HUES48 (cell line): ENCODE results near the gene PITRM1.
"Not testable (repeated sequence)": the region's sequence is repeated elsewhere in the genome, so short reads cannot be mapped to it uniquely, and the experiment has no call there.

Source experiments
- H3K27ac ChIP-seq: one replicate; pipeline ENCODE4 v1.7.0; 2013; ENCODE audit warnings: low read depth, low read length, inconsistent platforms
- H3K27me3 ChIP-seq: 2 replicates; pipeline ENCODE4 v1.6.1; 2013; ENCODE audit warnings: mild to moderate bottlenecking, low read length; ENCODE audit not compliant: control insufficient read depth, insufficient read depth
- H3K36me3 ChIP-seq: 2 replicates; pipeline ENCODE4 v1.6.1; 2013; ENCODE audit warnings: low read length; ENCODE audit not compliant: control insufficient read depth, insufficient read depth
- H3K4me1 ChIP-seq: 2 replicates; pipeline ENCODE4 v1.6.1; 2013; ENCODE audit warnings: mild to moderate bottlenecking, low read length; ENCODE audit not compliant: control insufficient read depth, insufficient read depth
- H3K4me3 ChIP-seq: 2 replicates; pipeline ENCODE4 v1.5.1; 2013; ENCODE audit warnings: mild to moderate bottlenecking, low read depth, low read length
- H3K9ac ChIP-seq: 2 replicates; pipeline ENCODE4 v1.6.1; 2013; ENCODE audit warnings: mild to moderate bottlenecking, low read depth, low read length, moderate library complexity
- H3K9me3 ChIP-seq: 2 replicates; pipeline ENCODE4 v1.6.1; 2013; ENCODE audit warnings: low read length; ENCODE audit not compliant: control insufficient read depth, insufficient read depth

PITRM1 gene

DNA sequence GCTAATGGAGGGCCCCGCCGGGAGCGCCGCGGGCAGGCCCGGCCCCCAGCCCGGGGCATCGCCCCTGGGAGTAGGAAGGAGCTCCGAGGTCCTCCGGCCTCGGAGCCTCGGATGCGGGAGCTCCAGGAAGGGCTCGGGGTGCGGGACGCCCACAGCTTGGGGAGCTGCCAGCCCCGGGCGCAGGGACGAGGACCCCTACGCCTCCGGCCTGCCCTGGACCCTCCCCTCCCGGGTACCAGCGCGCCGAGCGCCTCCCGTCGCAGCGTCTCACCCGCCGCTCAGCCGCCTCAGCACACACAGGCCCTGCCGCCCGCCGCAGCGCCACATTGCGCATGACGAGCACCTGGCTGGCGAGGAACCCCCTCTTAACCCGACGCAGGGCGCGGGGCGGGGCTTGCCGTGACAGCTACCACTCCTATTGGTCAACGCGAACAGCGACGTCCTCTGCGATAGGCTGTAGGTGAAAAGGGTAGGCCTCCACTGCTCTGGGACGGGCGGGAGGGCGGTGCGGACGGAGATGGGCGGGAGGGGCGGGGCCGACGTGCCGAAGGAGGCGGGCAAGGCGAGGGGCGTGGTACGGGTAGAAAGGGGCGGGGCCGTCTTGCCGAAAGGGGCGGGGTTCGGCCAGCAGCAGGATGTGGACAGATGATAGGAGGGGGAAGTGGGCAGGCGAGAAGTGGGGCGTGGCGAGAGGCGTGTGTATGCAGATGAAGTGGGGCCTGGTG, at the start of gene PITRM1:
Gene PITRM1, minus strand, starts transcription at position 337 of the 725 bp plus-strand sequence. Its CDS starts 10 bp downstream, at position 327.
- H3K4me3 ChIP-seq: peak within 1 kb of the TSS; percentile 88
- H3K9me3 ChIP-seq: no peaks in the 10 kb centered on the region
- peak within 1 kb of the TSS; percentile 59 for H3K27ac ChIP-seq
- H3K4me1 ChIP-seq: peaks cover 5% of the 10 kb centered on the region
- peaks cover 14% of the 10 kb centered on the region; the same call in 1 of the 2 replicates for H3K36me3 ChIP-seq
- peak within 1 kb of the TSS; percentile 42; the same call in 1 of the 2 replicates for H3K9ac ChIP-seq
- H3K27me3 ChIP-seq: no peaks in the 10 kb centered on the region

- H3K4me3 ChIP-seq: no peak overlapping the region
- no peak overlapping the region for H3K9ac ChIP-seq
These were observed 49.5 kb upstream of the PITRM1 start for GRCh38 chr10:3222068-3222467.

DNA sequence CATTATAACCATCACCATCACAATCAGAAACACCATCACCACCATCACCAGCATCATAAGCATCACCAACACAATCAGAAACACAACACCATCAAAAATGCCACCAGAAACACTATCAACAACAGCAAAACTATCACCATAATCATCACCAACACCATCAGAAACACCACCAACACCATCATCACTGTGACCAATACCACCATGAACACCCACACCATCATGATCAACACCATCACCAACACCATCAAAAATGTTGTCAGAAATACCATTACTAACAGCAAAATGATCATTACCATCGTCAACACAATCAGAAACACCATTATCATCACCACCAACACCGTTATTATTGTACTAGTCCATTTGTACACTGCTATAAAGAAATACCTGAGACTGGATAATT, 49.0 kb upstream of the PITRM1 start:
- H3K4me1 ChIP-seq, H3K4me3 ChIP-seq, H3K9ac ChIP-seq, H3K27ac ChIP-seq, H3K36me3 ChIP-seq, H3K9me3 ChIP-seq, H3K27me3 ChIP-seq: not testable (repeated sequence)

More at GRCh38 chr10:3222068-3222467, 49.5 kb upstream of the PITRM1 start:
- no peaks in the 10 kb centered on the region for H3K36me3 ChIP-seq
- H3K4me1 ChIP-seq: no peaks in the 10 kb centered on the region
- no peaks in the 10 kb centered on the region for H3K9me3 ChIP-seq
- H3K27me3 ChIP-seq: no peaks in the 10 kb centered on the region
- H3K27ac ChIP-seq: no peak overlapping the region

DNA sequence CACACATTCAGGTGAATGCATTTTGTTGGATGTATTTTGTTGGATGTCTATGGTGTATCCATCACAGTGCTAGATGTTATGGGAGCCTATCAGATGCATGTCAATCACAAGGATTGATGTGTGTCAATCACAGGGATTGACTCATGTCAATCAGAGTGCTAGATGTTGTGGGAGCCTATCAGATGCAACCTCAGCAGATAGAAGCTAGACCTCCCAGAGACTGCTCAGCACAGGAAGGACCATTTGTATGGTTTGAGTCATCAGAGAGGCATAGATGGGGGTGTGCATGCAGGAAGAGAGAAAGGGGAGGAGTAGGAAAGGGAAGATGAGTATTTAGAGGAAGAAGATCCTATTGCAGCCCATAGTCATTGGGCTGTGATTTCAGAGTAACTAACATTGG, 48.3 kb upstream of the PITRM1 start:
- no peaks in the 10 kb centered on the region for H3K9me3 ChIP-seq
- no peaks in the 10 kb centered on the region for H3K36me3 ChIP-seq
- no peak overlapping the region for H3K27ac ChIP-seq
- H3K9ac ChIP-seq: no peak overlapping the region
- H3K4me3 ChIP-seq: no peak overlapping the region
- H3K4me1 ChIP-seq: no peaks in the 10 kb centered on the region
- H3K27me3 ChIP-seq: no peaks in the 10 kb centered on the region

DNA sequence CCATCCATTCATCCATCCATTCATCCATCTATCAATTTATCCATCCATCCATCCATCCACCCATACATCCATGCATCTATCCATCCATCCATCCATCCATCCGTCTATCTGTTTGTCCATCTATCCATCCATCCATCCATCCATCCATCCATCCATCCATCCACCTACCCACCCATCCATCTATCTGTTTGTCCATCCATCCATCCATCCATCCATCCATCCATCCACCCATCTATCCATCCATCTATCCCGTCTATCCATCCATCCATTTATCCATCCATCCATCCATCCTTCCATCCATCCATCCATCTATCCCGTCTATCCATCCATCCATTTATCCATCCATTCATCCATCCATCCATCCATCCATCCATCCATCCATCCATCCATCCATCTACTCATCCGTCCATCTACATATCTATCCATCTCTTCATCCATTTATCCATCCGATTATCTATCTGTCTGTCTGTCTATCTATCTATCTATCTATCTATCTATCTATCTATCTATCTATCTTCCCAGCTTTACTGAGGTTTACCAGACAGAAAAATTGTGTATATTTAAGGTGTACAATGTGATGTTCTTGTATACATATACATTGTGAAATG, 46.5 kb upstream of the PITRM1 start:
- not testable (repeated sequence) for H3K27ac ChIP-seq, H3K4me3 ChIP-seq, H3K4me1 ChIP-seq, H3K36me3 ChIP-seq, H3K9ac ChIP-seq, H3K9me3 ChIP-seq, H3K27me3 ChIP-seq

DNA sequence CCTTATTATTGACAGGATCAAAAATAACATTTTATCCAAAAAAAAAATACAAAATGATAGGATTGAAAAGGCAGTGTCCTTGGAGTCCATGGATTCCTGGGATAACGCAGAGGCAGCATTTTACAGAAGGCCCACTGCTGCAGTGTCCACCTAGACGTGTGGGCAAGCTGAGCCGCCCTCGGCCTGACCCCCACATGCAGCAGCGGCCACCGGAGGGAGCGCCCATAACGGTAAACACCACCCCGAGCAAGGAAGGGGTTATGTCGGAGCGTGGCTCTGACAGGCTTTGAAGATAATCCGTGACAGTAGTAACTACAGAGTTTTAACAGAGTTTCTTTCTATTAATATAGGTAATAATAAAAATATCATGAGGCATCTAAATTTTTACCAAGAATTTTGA, 45.3 kb upstream of the PITRM1 start:
- Histone ChIP-seq H3K27me3 (no peaks in the 10 kb centered on the region), H3K9me3 (no peaks in the 10 kb centered on the region), H3K36me3 (no peaks in the 10 kb centered on the region), H3K27ac (no peak overlapping the region), H3K4me3 (no peak overlapping the region), H3K4me1 (no peaks in the 10 kb centered on the region), H3K9ac (no peak overlapping the region)

DNA sequence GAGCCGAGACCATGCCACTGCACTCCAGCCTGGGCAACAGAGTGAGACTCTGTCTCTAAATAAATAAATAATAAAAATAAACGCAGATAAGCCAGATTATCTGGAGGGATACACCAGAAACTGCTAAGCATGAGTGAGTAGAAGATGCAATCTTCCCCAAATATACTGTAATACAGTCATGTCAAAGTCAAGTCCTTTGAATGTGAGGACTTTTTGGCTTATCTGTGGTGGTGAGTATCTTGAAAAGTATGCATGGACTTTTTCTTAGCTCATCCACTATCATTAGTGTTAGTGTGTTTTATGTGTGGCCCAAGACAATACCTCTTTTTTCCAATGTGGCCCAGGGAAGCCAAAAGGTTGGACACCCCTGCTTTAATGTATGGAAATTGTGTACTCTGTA, 44.7 kb upstream of the PITRM1 start:
- H3K4me1 ChIP-seq: no peaks in the 10 kb centered on the region
- no peak overlapping the region for H3K4me3 ChIP-seq
- no peaks in the 10 kb centered on the region for H3K27me3 ChIP-seq
- H3K27ac ChIP-seq: no peak overlapping the region
- H3K36me3 ChIP-seq: no peaks in the 10 kb centered on the region
- H3K9me3 ChIP-seq: no peaks in the 10 kb centered on the region
- no peak overlapping the region for H3K9ac ChIP-seq

DNA sequence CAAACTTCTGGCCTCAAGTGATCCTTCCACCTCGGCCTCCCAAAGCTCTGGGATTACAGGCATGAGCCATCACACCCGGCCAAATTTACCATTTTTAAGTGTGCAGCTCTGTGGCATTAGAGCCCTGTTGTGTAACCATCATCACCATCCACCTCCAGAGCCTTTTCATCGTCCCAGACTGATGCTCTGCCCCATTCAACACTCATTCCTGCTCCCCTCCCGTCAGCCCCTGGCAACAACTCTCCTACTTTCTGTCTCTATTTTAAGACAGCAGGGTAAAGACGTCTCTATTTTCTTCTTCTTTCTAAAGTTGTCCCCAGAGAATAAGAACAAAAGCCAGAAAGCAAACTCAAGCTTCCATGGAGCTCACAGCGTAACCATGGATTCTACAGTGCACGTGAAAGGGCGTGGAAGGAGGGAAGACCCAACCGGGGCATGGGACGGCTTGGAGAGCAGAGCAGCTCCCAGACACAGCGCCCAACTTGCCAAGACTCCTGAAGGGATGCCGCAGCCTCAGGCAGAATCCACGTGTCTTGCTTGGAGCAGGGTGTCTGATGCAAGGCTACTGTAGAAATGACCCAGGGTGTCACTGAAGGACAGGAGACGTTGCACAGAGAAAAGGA, 42.7 kb upstream of the PITRM1 start:
- Histone ChIP-seq H3K27me3 (no peaks in the 10 kb centered on the region), H3K9ac (no peak overlapping the region), H3K36me3 (no peaks in the 10 kb centered on the region), H3K4me3 (no peak overlapping the region), H3K4me1 (no peaks in the 10 kb centered on the region), H3K9me3 (no peaks in the 10 kb centered on the region), H3K27ac (no peak overlapping the region)

DNA sequence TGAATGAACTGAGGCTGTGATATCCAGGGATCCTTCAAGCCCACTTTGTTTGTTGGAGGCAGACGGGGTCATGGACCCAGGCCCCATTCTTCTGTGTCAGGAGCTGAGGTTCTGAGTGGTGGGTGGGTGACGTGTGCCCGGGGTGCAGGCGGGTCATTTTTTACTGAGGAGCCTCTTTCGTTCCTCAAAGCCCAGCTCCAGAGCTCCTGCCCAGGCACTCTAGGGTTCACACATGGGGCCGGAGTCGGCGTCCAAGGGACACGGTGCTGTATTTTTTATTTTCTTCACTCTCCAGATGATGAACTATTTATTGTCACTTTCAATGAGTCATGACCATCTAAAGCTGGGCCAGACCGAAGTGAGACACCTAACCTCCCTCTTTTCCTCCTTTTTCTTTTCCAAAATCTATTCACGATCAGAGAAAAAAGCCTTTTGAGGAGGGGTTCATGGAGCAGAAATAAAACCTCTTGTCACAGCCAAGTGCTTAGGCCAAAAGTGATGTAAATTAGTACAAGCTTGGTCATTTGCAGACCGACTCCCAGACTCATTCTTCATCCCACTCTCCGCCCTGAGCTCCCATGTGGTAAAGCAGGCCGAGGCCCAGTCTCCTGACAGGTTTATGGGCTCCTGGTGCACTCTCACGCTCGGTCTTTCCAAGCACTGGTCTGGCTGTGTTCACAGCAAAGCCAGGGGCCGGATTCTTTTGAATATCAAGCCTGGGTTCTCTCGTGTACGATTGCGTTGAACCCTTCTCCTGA, 41.4 kb upstream of the PITRM1 start:
- Histone ChIP-seq H3K9me3 (no peaks in the 10 kb centered on the region), H3K9ac (no peak overlapping the region), H3K4me3 (no peak overlapping the region), H3K27me3 (no peaks in the 10 kb centered on the region), H3K27ac (no peak overlapping the region), H3K36me3 (no peaks in the 10 kb centered on the region), H3K4me1 (no peaks in the 10 kb centered on the region)

GRCh38 chr10:3213208-3213607, 40.6 kb upstream of the PITRM1 start:
- Histone ChIP-seq H3K27me3 (no peaks in the 10 kb centered on the region), H3K9ac (no peak overlapping the region), H3K4me1 (no peaks in the 10 kb centered on the region), H3K36me3 (no peaks in the 10 kb centered on the region), H3K27ac (no peak overlapping the region), H3K4me3 (no peak overlapping the region), H3K9me3 (no peaks in the 10 kb centered on the region)
